HCT116 (cell line): Measurements from ENCODE around the gene KSR2. TPM values are rescaled to one million over a fixed set of nuclear protein-coding genes. Genes with fewer than 3 reads are reported as not detected.

ENCODE experiments used
- ATAC-seq: fragments of 200-7000 bp; cut with Tn5 transposase; 2 replicates; pipeline ENCODE4 v1.9.1; 2020; ENCODE audit warnings: mild to moderate bottlenecking, moderate library complexity
- BruUV-seq: library from RNA; stranded (reverse); fragments of 400-500 nt; replicated peaks from 2 replicates; lab custom pipeline; 2021; lab: Mats Ljungman, UMichigan
- CTCF ChIA-PET: fragments of 300-600 bp; sonication (Branson Sonifier 250); formaldehyde crosslinking; loops from one replicate; lab custom pipeline; 2021; ENCODE audit warnings: antibody characterized with exemption; lab: Charles Lee
- POLR2A ChIA-PET: fragments of 300-600, 350-600 bp; sonication (Branson Sonifier 250); formaldehyde crosslinking; loops from one replicate; lab custom pipeline; 2021; ENCODE audit warnings: antibody characterized with exemption; lab: Charles Lee
- RAD21 ChIA-PET, 2 experiments: fragments of 300-600 bp; sonication (Branson Sonifier 250); formaldehyde crosslinking; loops; one replicate each; lab custom pipeline; 2023; ENCODE audit warnings: low total read pairs in 2 of 2; ENCODE audit not compliant: uncharacterized antibody in 2 of 2, unreplicated experiment in 2 of 2, low non-redundant PET in 1 of 2; lab: Charles Lee
- DNase-seq: peaks from one replicate; pipeline ENCODE4 v3.0.0-alpha.2; 2010; ENCODE audit warnings: low read depth, low spot score
- H2AFZ ChIP-seq: fragments of 200-600 bp; shearing (Covaris generic), sonication (generic); 2 replicates; pipeline ENCODE4 v1.6.1; 2017; ENCODE audit warnings: low read depth, mixed run types, mixed read lengths, antibody characterized with exemption, low read length; ENCODE audit not compliant: poor library complexity, severe bottlenecking
- H3K27ac ChIP-seq: 2 replicates; pipeline ENCODE4 v1.5.1; 2012; ENCODE audit warnings: low read depth, low read length
- H3K27me3 ChIP-seq: fragments of 200-600 bp; sonication (generic); 2 replicates; pipeline ENCODE4 v1.6.1; 2016; ENCODE audit warnings: mixed run types, low read length, mixed read lengths; ENCODE audit not compliant: insufficient read depth
- H3K36me3 ChIP-seq, 2 experiments: fragments of 200-500 bp in 1 of 2; fragments of 200-600 bp in 1 of 2; sonication (Bioruptor generic) in 1 of 2; sonication (generic) in 1 of 2; 2 replicates each; pipeline versions ENCODE4 v1.5.1 to v1.6.1; 2014 to 2016; ENCODE audit warnings: low read length in 2 of 2, inconsistent platforms in 1 of 2, mixed read lengths in 1 of 2, mixed run types in 1 of 2; ENCODE audit not compliant: insufficient read depth in 2 of 2, control insufficient read depth in 1 of 2
- H3K4me1 ChIP-seq, 2 experiments: fragments of 200-600 bp in 1 of 2; sonication (generic) in 1 of 2; 2 replicates each; pipeline versions ENCODE4 v1.5.1 to v1.6.1; 2012 to 2017; ENCODE audit warnings: low read length in 2 of 2, inconsistent platforms in 1 of 2, mild to moderate bottlenecking in 1 of 2, mixed read lengths in 1 of 2, mixed run types in 1 of 2, moderate library complexity in 1 of 2; ENCODE audit not compliant: insufficient read depth in 2 of 2, control insufficient read depth in 1 of 2
- H3K4me2 ChIP-seq: fragments of 200-600 bp; sonication (generic); 2 replicates; pipeline ENCODE4 v1.6.1; 2017; ENCODE audit warnings: mixed run types, low read length, mixed read lengths
- H3K4me3 ChIP-seq, 2 experiments: fragments of 200-600 bp in 1 of 2; sonication (generic) in 1 of 2; replicated peaks in 1 of 2; 2 replicates each; pipeline ENCODE4 v1.5.1; 2011 to 2016; ENCODE audit warnings: low read length in 2 of 2, control low read depth in 1 of 2, low read depth in 1 of 2, mild to moderate bottlenecking in 1 of 2, mixed read lengths in 1 of 2, mixed run types in 1 of 2
- H3K79me2 ChIP-seq: fragments of 200-600 bp; sonication (generic); 2 replicates; pipeline ENCODE4 v1.6.1; 2017; ENCODE audit warnings: mild to moderate bottlenecking, mixed run types, low read length, moderate library complexity, mixed read lengths; ENCODE audit not compliant: insufficient read depth
- H3K9ac ChIP-seq: fragments of 200-600 bp; sonication (generic); 2 replicates; pipeline ENCODE4 v1.6.1; 2016; ENCODE audit warnings: low read length, mixed read lengths
- H3K9me2 ChIP-seq: fragments of 200-600 bp; sonication (generic), shearing (Covaris generic); 2 replicates; pipeline ENCODE4 v1.6.1; 2017; ENCODE audit warnings: mixed run types, mild to moderate bottlenecking, moderate library complexity; ENCODE audit not compliant: insufficient read depth
- H3K9me3 ChIP-seq, 2 experiments: fragments of 200-500 bp in 1 of 2; fragments of 200-600 bp in 1 of 2; sonication (Bioruptor generic) in 1 of 2; sonication (generic) in 1 of 2; 2 replicates each; pipeline ENCODE4 v1.6.1; 2014 to 2017; ENCODE audit warnings: low read length in 2 of 2, mixed read lengths in 2 of 2, inconsistent platforms in 1 of 2, low read depth in 1 of 2, mild to moderate bottlenecking in 1 of 2, mixed run types in 1 of 2, moderate library complexity in 1 of 2; ENCODE audit not compliant: control insufficient read depth in 1 of 2, insufficient read depth in 1 of 2
- H4K20me1 ChIP-seq: fragments of 200-600 bp; sonication (generic), shearing (Covaris generic); 2 replicates; pipeline ENCODE4 v1.6.1; 2017; ENCODE audit warnings: mixed run types, mild to moderate bottlenecking, moderate library complexity; ENCODE audit not compliant: insufficient read depth
- CBX3 ChIP-seq: IDR thresholded peaks from 2 replicates; pipeline ENCODE4 v1.6.1; 2012; ENCODE audit warnings: low read depth
- CEBPB ChIP-seq: IDR thresholded peaks from 2 replicates; pipeline ENCODE4 v1.6.1; 2012; ENCODE audit warnings: low read depth
- CTCF ChIP-seq, 3 experiments: fragments of 200-600 bp in 1 of 3; sonication (generic) in 1 of 3; IDR thresholded peaks in 2 of 3; conservative IDR thresholded peaks in 1 of 3; 2 replicates each; pipeline ENCODE4 v1.5.1; 2012 to 2017; ENCODE audit warnings: low read depth in 2 of 3, low read length in 2 of 3, antibody characterized with exemption in 1 of 3, borderline replicate concordance in 1 of 3, control low read depth in 1 of 3, mild to moderate bottlenecking in 1 of 3, mixed read lengths in 1 of 3, mixed run types in 1 of 3, moderate library complexity in 1 of 3; ENCODE audit not compliant: insufficient read depth in 1 of 3
- ELF1 ChIP-seq: IDR thresholded peaks from 2 replicates; pipeline ENCODE4 v1.6.1; 2012; ENCODE audit warnings: low read depth, borderline replicate concordance
- EZH2 ChIP-seq: fragments of 200-600 bp; sonication (generic); IDR thresholded peaks from 2 replicates; pipeline ENCODE4 v1.6.1; 2017; ENCODE audit warnings: antibody characterized with exemption, mixed run types
- FOSL1 ChIP-seq: IDR thresholded peaks from 2 replicates; pipeline ENCODE4 v1.6.1; 2012; ENCODE audit warnings: low read depth
- POLR2AphosphoS5 ChIP-seq: IDR thresholded peaks from 2 replicates; pipeline ENCODE4 v1.6.1; 2011; ENCODE audit warnings: mild to moderate bottlenecking, low read depth, low read length, moderate library complexity
- RAD21 ChIP-seq: IDR thresholded peaks from 2 replicates; pipeline ENCODE4 v1.6.1; 2012; ENCODE audit warnings: low read depth, mild to moderate bottlenecking
- REST ChIP-seq: IDR thresholded peaks from 2 replicates; pipeline ENCODE4 v1.6.1; 2012; ENCODE audit warnings: low read depth
- SIN3A ChIP-seq: IDR thresholded peaks from 2 replicates; pipeline ENCODE4 v1.6.1; 2012; ENCODE audit warnings: low read depth
- SP1 ChIP-seq: IDR thresholded peaks from 2 replicates; pipeline ENCODE4 v1.6.1; 2012; ENCODE audit warnings: low read depth
- SRF ChIP-seq: IDR thresholded peaks from 2 replicates; pipeline ENCODE4 v1.6.1; 2012; ENCODE audit warnings: low read depth
- YY1 ChIP-seq: IDR thresholded peaks from 2 replicates; pipeline ENCODE4 v1.6.1; 2011; ENCODE audit warnings: low read length, low read depth, moderate library complexity, mild to moderate bottlenecking; ENCODE audit not compliant: insufficient replicate concordance; ENCODE audit errors: extremely low read depth
- ZNF274 ChIP-seq: fragments of 200-500 bp; sonication (Bioruptor generic); IDR thresholded peaks from 2 replicates; pipeline ENCODE4 v1.6.1; 2014; ENCODE audit warnings: mild to moderate bottlenecking, low read depth, low read length, inconsistent platforms
- intact Hi-C: fragments of 100-400 bp; cut with micrococcal nuclease; formaldehyde crosslinking; loops from 2 replicates; pipeline ENCODE4 v1.10.0; 2022
- total RNA-seq: library from RNA; stranded (reverse); gene quantifications from one replicate; pipeline ENCODE4 v1.2.1, GENCODE V29; 2021; ENCODE audit not compliant: unreplicated experiment
- TF ChIP-seq, protein P1 (sequence below): IDR thresholded peaks from 2 replicates; pipeline ENCODE4 v1.6.1; 2012

Gene KSR2
- total RNA-seq, 1 experiment from 2014 or later: 10.1 TPM

DNA sequence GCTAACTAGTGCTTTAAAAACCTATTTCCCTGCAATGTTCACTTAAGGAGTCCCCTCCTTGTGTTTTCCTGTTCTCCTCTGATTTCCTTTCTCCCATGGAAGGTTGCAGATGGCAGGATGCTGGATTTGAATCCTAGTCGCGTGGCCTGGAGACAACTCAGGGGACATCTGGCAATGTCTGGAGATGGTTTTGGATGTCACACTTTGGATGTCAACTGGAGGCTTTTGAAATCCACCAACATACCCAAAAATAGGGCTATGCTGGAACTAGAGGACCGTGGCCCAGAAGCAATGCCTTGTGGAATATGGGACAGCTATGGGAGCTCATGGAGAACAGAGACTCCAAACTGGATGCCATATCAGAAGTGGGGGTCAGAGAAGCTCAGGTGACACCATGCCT is 511.6 kb downstream of the KSR2 start:
- no peak overlapping the region for H2AFZ ChIP-seq
- ATAC-seq: no peak
- H3K9ac ChIP-seq: no peak overlapping the region
- ChIA-PET CTCF (no interaction called here), POLR2A (no interaction called here), RAD21 (no interaction called here)
- H3K9me3 ChIP-seq: peaks cover 0 to 4% of the 10 kb centered on the region in 2 experiments; a peak in 1 of 4 replicates
- no peaks in the 10 kb centered on the region for H3K4me1 ChIP-seq
- no peaks in the 10 kb centered on the region for H3K27me3 ChIP-seq
- no TSS peak for BruUV-seq
- no peak overlapping the region for H3K4me2 ChIP-seq
- H4K20me1 ChIP-seq: no peaks in the 10 kb centered on the region
- intact Hi-C loops: no loop called here
- no peak overlapping the region for H3K27ac ChIP-seq
- H3K79me2 ChIP-seq: no peaks in the 10 kb centered on the region
- no peak overlapping the region for H3K4me3 ChIP-seq
- TF ChIP-seq CBX3 (no peak), SIN3A (no peak), RAD21 (no peak), CEBPB (no peak), SP1 (no peak), EZH2 (no peak), ELF1 (no peak), SRF (no peak), POLR2AphosphoS5 (no peak), FOSL1 (no peak), REST (no peak), YY1 (no peak), CTCF (IDR thresholded peaks at IDR 0.05 in 2 of 3, conservative IDR thresholded peaks at IDR 0.05 in 1 of 3; ENCODE audit: borderline replicate concordance in 1 of 3, insufficient read depth in 1 of 3, low read depth in 2 of 3, low read length in 2 of 3) (no peak), ZNF274 (no peak)
- TF ChIP-seq, protein P1, sequence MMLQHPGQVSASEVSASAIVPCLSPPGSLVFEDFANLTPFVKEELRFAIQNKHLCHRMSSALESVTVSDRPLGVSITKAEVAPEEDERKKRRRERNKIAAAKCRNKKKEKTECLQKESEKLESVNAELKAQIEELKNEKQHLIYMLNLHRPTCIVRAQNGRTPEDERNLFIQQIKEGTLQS: no peak
- no peaks in the 10 kb centered on the region for H3K36me3 ChIP-seq
- DNase-seq: no peak
- no peaks in the 10 kb centered on the region for H3K9me2 ChIP-seq
